IMR-90 (cell line): Measurements from ENCODE around the gene SEMA5A. TPM values are rescaled to one million over a fixed set of nuclear protein-coding genes. Genes with fewer than 3 reads are reported as not detected.

ENCODE experiments used
- ATAC-seq: fragments of 200-7000 bp; cut with Tn5 transposase; 2 replicates; pipeline ENCODE4 v1.9.1; 2020; ENCODE audit warnings: low read depth, mild to moderate bottlenecking, moderate library complexity
- BruUV-seq: library from RNA; stranded (reverse); fragments of 400-500 nt; replicated peaks from 2 replicates; lab custom pipeline; 2021; lab: Mats Ljungman, UMichigan
- CTCF ChIA-PET: fragments of 300-600 bp; formaldehyde crosslinking; extraction: SDS; loops from one replicate; lab custom pipeline; 2021; ENCODE audit warnings: antibody characterized with exemption; lab: Yijun Ruan, JAX
- POLR2A ChIA-PET: fragments of 300-600 bp; sonication (Branson Sonifier 250); formaldehyde crosslinking; loops from one replicate; lab custom pipeline; 2022; ENCODE audit warnings: antibody characterized with exemption; ENCODE audit not compliant: unreplicated experiment; lab: Charles Lee
- DNase-seq: peaks from one replicate; pipeline ENCODE4 v3.0.0; 2013
- H2AFZ ChIP-seq: replicated peaks from 2 replicates; pipeline ENCODE3; 2013; ENCODE audit warnings: low read length, mild to moderate bottlenecking; ENCODE audit not compliant: poor library complexity
- H2AK5ac ChIP-seq: 2 replicates; pipeline ENCODE4 v1.6.1; 2013; ENCODE audit warnings: low read depth, low read length, inconsistent platforms
- H2AK9ac ChIP-seq: replicated peaks from 2 replicates; pipeline ENCODE3; 2013; ENCODE audit warnings: mild to moderate bottlenecking, low read depth, low read length, moderate library complexity; ENCODE audit not compliant: poor library complexity
- H2BK120ac ChIP-seq: 2 replicates; pipeline ENCODE4 v1.6.1; 2013; ENCODE audit warnings: low read depth, low read length, inconsistent platforms
- H2BK15ac ChIP-seq: 3 replicates; pipeline ENCODE4 v1.6.1; 2013; ENCODE audit warnings: low read depth, low read length, inconsistent platforms
- H2BK20ac ChIP-seq: 2 replicates; pipeline ENCODE4 v1.6.1; 2013; ENCODE audit warnings: low read depth, mild to moderate bottlenecking, inconsistent platforms, low read length, moderate library complexity
- H2BK5ac ChIP-seq: 2 replicates; pipeline ENCODE4 v1.6.1; 2013; ENCODE audit warnings: mild to moderate bottlenecking, low read depth, low read length, inconsistent platforms; ENCODE audit not compliant: poor library complexity, severe bottlenecking
- H3K14ac ChIP-seq: replicated peaks from 2 replicates; pipeline ENCODE4 v1.6.1; 2013; ENCODE audit warnings: low read depth, low read length, inconsistent platforms
- H3K18ac ChIP-seq: 2 replicates; pipeline ENCODE4 v1.6.1; 2013; ENCODE audit warnings: low read depth, low read length, control low read depth
- H3K23ac ChIP-seq: 2 replicates; pipeline ENCODE4 v1.6.1; 2013; ENCODE audit warnings: low read depth, low read length, inconsistent platforms
- H3K27ac ChIP-seq: 2 replicates; pipeline ENCODE4 v1.5.1; 2013; ENCODE audit warnings: mild to moderate bottlenecking, control low read depth, low read length; ENCODE audit not compliant: insufficient read depth
- H3K27me3 ChIP-seq: 2 replicates; pipeline ENCODE4 v1.6.1; 2013; ENCODE audit warnings: low read length; ENCODE audit not compliant: control insufficient read depth, insufficient read depth
- H3K36me3 ChIP-seq: 2 replicates; pipeline ENCODE4 v1.6.1; 2013; ENCODE audit warnings: low read length, mixed read lengths; ENCODE audit not compliant: control insufficient read depth, insufficient read depth
- H3K4ac ChIP-seq: 2 replicates; pipeline ENCODE4 v1.6.1; 2013; ENCODE audit warnings: low read depth, low read length, inconsistent platforms
- H3K4me1 ChIP-seq: 2 replicates; pipeline ENCODE4 v1.6.1; 2013; ENCODE audit warnings: low read length, mixed read lengths; ENCODE audit not compliant: control insufficient read depth, insufficient read depth
- H3K4me2 ChIP-seq: 2 replicates; pipeline ENCODE4 v1.6.1; 2013; ENCODE audit warnings: low read depth, mild to moderate bottlenecking, control low read depth, low read length, moderate library complexity
- H3K4me3 ChIP-seq: 2 replicates; pipeline ENCODE4 v1.5.1; 2013; ENCODE audit warnings: low read depth, mild to moderate bottlenecking, control low read depth, low read length, moderate library complexity; ENCODE audit not compliant: insufficient read depth
- H3K56ac ChIP-seq: 2 replicates; pipeline ENCODE4 v1.6.1; 2013; ENCODE audit warnings: low read length, inconsistent platforms; ENCODE audit not compliant: insufficient read depth; ENCODE audit errors: extremely low read depth
- H3K79me1 ChIP-seq, 2 experiments: 2 replicates each; pipeline ENCODE4 v1.6.1; 2013; ENCODE audit warnings: low read length in 2 of 2, inconsistent platforms in 1 of 2, low read depth in 1 of 2
- H3K9ac ChIP-seq: 2 replicates; pipeline ENCODE4 v1.6.1; 2013; ENCODE audit warnings: low read depth, low read length, control low read depth
- H3K9me1 ChIP-seq: 2 replicates; pipeline ENCODE4 v1.6.1; 2013; ENCODE audit warnings: low read length, inconsistent platforms; ENCODE audit not compliant: insufficient read depth
- H3K9me3 ChIP-seq: 2 replicates; pipeline ENCODE4 v1.6.1; 2013; ENCODE audit warnings: low read length; ENCODE audit not compliant: control insufficient read depth, insufficient read depth
- H4K20me1 ChIP-seq: 2 replicates; pipeline ENCODE4 v1.6.1; 2013; ENCODE audit warnings: low read length, inconsistent platforms; ENCODE audit not compliant: insufficient read depth
- H4K5ac ChIP-seq: 2 replicates; pipeline ENCODE4 v1.6.1; 2013; ENCODE audit warnings: mild to moderate bottlenecking, low read depth, low read length, control low read depth
- H4K8ac ChIP-seq, 2 experiments: 2 replicates each; pipeline ENCODE4 v1.6.1; 2013; ENCODE audit warnings: low read depth in 2 of 2, low read length in 2 of 2, control low read depth in 1 of 2, inconsistent platforms in 1 of 2
- H4K91ac ChIP-seq: 2 replicates; pipeline ENCODE4 v1.6.1; 2013; ENCODE audit warnings: low read depth, low read length, inconsistent platforms; ENCODE audit not compliant: insufficient read depth
- CTCF ChIP-seq: conservative IDR thresholded peaks from 2 replicates; pipeline ENCODE4 v1.5.1; 2012; ENCODE audit warnings: mild to moderate bottlenecking, low read depth, low read length, improper control_type of control experiment
- RAD21 ChIP-seq: IDR thresholded peaks from 2 replicates; pipeline ENCODE4 v1.6.1; 2012; ENCODE audit warnings: low read length, improper control_type of control experiment
- SMC3 ChIP-seq: fragments of 150-350 bp; IDR thresholded peaks from 2 replicates; pipeline ENCODE4 v1.6.1; 2016; ENCODE audit warnings: low read depth, mild to moderate bottlenecking, antibody characterized with exemption, low read length, moderate library complexity
- USF2 ChIP-seq: fragments of 150-350 bp; IDR thresholded peaks from 2 replicates; pipeline ENCODE4 v1.6.1; 2017; ENCODE audit warnings: mild to moderate bottlenecking, antibody characterized with exemption, low read length, low read depth
- dilution Hi-C: fragments of 300-500 bp; cut with HindIII; formaldehyde crosslinking; loops from one replicate; pipeline ENCODE4 v1.14.3; 2018; ENCODE audit warnings: low sequenced_read_pairs; ENCODE audit not compliant: unreplicated experiment
- in situ Hi-C: fragments of 300-500 bp; cut with MboI; formaldehyde crosslinking; loops from 3 replicates; pipeline ENCODE4 v1.14.3; 2019; ENCODE audit warnings: low sequenced_read_pairs, inconsistent platforms, mixed read lengths
- intact Hi-C: fragments of 100-400 bp; cut with micrococcal nuclease; formaldehyde crosslinking; loops from 2 replicates; pipeline ENCODE4 v1.10.0; 2022
- microRNA-seq, 2 experiments: library from miRNA; stranded (forward) in 1 of 2; unstranded in 1 of 2; fragments of 10-50 nt in 1 of 2; fragments of <30 nt in 1 of 2; gene quantifications in 1 of 2; microRNA quantifications in 1 of 2; one replicate each; pipeline versions ENCODE3 to v1.1.0; 2013 to 2020; ENCODE audit not compliant: insufficient read depth in 1 of 2, insufficient read length in 1 of 2, unreplicated experiment in 1 of 2
- polyA plus RNA-seq, 3 experiments: library from polyadenylated mRNA; depleted of rRNA; stranded (reverse); fragments of >200 nt; gene quantifications; 2 replicates each; pipeline ENCODE4 v1.2.3, GENCODE V29; 2012; ENCODE audit warnings: low replicate concordance in 1 of 3
- small RNA-seq, 5 experiments: library from RNA; depleted of rRNA; stranded (forward); fragments of <200 nt; gene quantifications; one replicate each; pipeline ENCODE3, GENCODE V24; 2012
- total RNA-seq: library from RNA; depleted of rRNA; stranded (reverse); fragments of >200 nt; gene quantifications from 2 replicates; pipeline ENCODE4 v1.2.3, GENCODE V29; 2012; rRNA removed

The SEMA5A gene
- total and polyA plus RNA-seq, 2 of the 4 experiments (the other 2 are of a cell fraction): 8.2 to 9.9 TPM

GRCh38 chr5:8993031-8993430 is 552.8 kb downstream of the SEMA5A start:
- Histone ChIP-seq H3K36me3 (no peaks in the 10 kb centered on the region), H3K56ac (no peak overlapping the region), H3K18ac (no peak overlapping the region), H3K9me3 (no peaks in the 10 kb centered on the region), H2BK20ac (no peak overlapping the region), H2AK9ac (no peak overlapping the region), H3K4ac (no peak overlapping the region), H3K14ac (no peak overlapping the region), H2BK120ac (no peak overlapping the region), H3K23ac (no peak overlapping the region), H2BK5ac (no peak overlapping the region), H3K27ac (no peak overlapping the region), H3K9ac (no peak overlapping the region), H3K27me3 (no peaks in the 10 kb centered on the region), H4K20me1 (no peaks in the 10 kb centered on the region), H3K79me1 (no peaks in the 10 kb centered on the region), H2BK15ac (no peak overlapping the region), H3K4me1 (no peaks in the 10 kb centered on the region), H3K4me3 (no peak overlapping the region), H3K9me1 (no peaks in the 10 kb centered on the region), H4K8ac (no peak overlapping the region), H4K5ac (no peak overlapping the region), H4K91ac (no peak overlapping the region), H2AK5ac (no peak overlapping the region), H2AFZ (no peak overlapping the region), H3K4me2 (no peak overlapping the region)
- in situ Hi-C loops (no loop called here), dilution Hi-C loops (no loop called here), intact Hi-C loops (no loop called here)
- no peak for TF ChIP-seq USF2
- TF ChIP-seq RAD21: peak; percentile 49
- peak; percentile 40 for TF ChIP-seq CTCF
- no peak for TF ChIP-seq SMC3
- POLR2A ChIA-PET: no interaction called here
- CTCF ChIA-PET: interaction anchor here (0.6 to 1.2 kb wide), 2 partner anchors 9 to 13 kb away, joined by 3 to 5 read pairs; no protein-coding TSS in a partner anchor
- no peak; the same call in 1 of the 2 replicates for ATAC-seq
- no TSS peak for BruUV-seq
- no peak for DNase-seq

Small RNA genes lying within 50 kb of the gene (microRNA-seq; reads per million reads assigned to microRNA genes)
- gene MIR4636 (ENCODE audit: insufficient read depth in 1 of 2, insufficient read length in 1 of 2, unreplicated experiment in 1 of 2) (12.8 to 50.6 reads per million in 2 experiments), gene SNORD123 (ENCODE audit: insufficient read depth, insufficient read length) (1,532 reads per million, percentile 94 among the genes with 10 or more reads in this experiment)

Small RNA genes lying within 50 kb of the gene (small RNA-seq; reads per million reads assigned to genes)
- gene MIR4636 (0 to 6.3 (median 1.4) reads per million in 5 experiments), gene SNORD123 (1.7 to 65.1 (median 9.6) reads per million in 5 experiments)

Other genes starting within 250 kb of the SEMA5A start
- gene TAS2R1, start 84.3 kb upstream of the SEMA5A start, total RNA-seq: not detected in 2 replicates
- not detected in 2 replicates for gene TAS2R1, start 84.3 kb upstream of the SEMA5A start, polyA plus RNA-seq (2012; rRNA removed)